ENCODE measurements around the gene TTLL12.

The TTLL12 gene

GRCh38 chr22:43118024-43118849 lies 68.7 kb downstream of the TTLL12 start:
- DNase-seq = no peak

GRCh38 chr22:43116932-43117331 lies 70.0 kb downstream of the TTLL12 start:
- DNase-seq = no peak
